SK-N-MC (cell line): ENCODE results near the gene NRK.

Experiments
- EZH2 ChIP-seq: fragments of 200-600 bp; sonication (generic); IDR thresholded peaks from one replicate; pipeline ENCODE4 v1.6.1; 2017; ENCODE audit warnings: antibody characterized with exemption
- FOXP2 ChIP-seq: optimal IDR thresholded peaks from 2 replicates; pipeline ENCODE3; 2011; ENCODE audit warnings: mild to moderate bottlenecking, moderate library complexity; ENCODE audit not compliant: insufficient read depth; ENCODE audit errors: extremely low read length, control extremely low read depth
- POLR2AphosphoS5 ChIP-seq: IDR thresholded peaks from 2 replicates; pipeline ENCODE4 v1.6.1; 2012; ENCODE audit warnings: mild to moderate bottlenecking, low read depth, low read length, borderline replicate concordance

GRCh38 chrX:105870445-105870844, 48.1 kb downstream of the NRK start:
- no peak for TF ChIP-seq EZH2
- no peak for TF ChIP-seq POLR2AphosphoS5
- TF ChIP-seq FOXP2 = no peak
